K562 (cell line): Measurements from ENCODE around the gene CAV1. TPM values are rescaled to one million over a fixed set of nuclear protein-coding genes. Genes with fewer than 3 reads are reported as not detected.
A peak's percentile ranks its signal among the peaks of the same experiment; 100 is the strongest.

Experiments
- ATF7 ChIP-seq: fragments of 450-650 bp; IDR thresholded peaks from 2 replicates; pipeline ENCODE4 v1.7.1; 2014; ENCODE audit warnings: mild to moderate bottlenecking, moderate library complexity
- CREB1 ChIP-seq, 2 experiments: sonication (generic) in 1 of 2; formaldehyde crosslinking in 1 of 2; IDR thresholded peaks; 2 replicates each; pipeline versions ENCODE4 v1.6.1 to v1.8.0; 2012 to 2022; ENCODE audit warnings: inconsistent platforms in 1 of 2, mild to moderate bottlenecking in 1 of 2, missing genetic modification reagents in 1 of 2, moderate library complexity in 1 of 2
- CREB3L1 ChIP-seq: fragments of 450-650 bp; IDR thresholded peaks from 2 replicates; pipeline ENCODE4 v1.6.1; 2014; ENCODE audit warnings: low read depth, mild to moderate bottlenecking, moderate library complexity, borderline replicate concordance
- CXXC5 ChIP-seq: fragments of 250-450 bp; sonication (Bioruptor Pico); IDR thresholded peaks from 2 replicates; pipeline ENCODE4 v1.8.0; 2022; ENCODE audit warnings: inconsistent platforms, mild to moderate bottlenecking, moderate library complexity
- HDAC6 ChIP-seq: IDR thresholded peaks from 2 replicates; pipeline ENCODE4 v1.6.1; 2012; ENCODE audit warnings: low read depth, mild to moderate bottlenecking, control low read depth, inconsistent platforms, low read length, moderate library complexity
- HNRNPK ChIP-seq: fragments of 200-400 bp; formaldehyde crosslinking; IDR thresholded peaks from one replicate; pipeline ENCODE4 v1.6.1; 2018; ENCODE audit warnings: mild to moderate bottlenecking, low read depth, low read length; ENCODE audit not compliant: poor library complexity, severe bottlenecking
- NRF1 ChIP-seq, 2 experiments: fragments of 450-650 bp; IDR thresholded peaks in 1 of 2; conservative IDR thresholded peaks in 1 of 2; 2 replicates each; pipeline ENCODE4 v1.6.1; 2014; ENCODE audit warnings: mild to moderate bottlenecking in 2 of 2
- PBX2 ChIP-seq, 2 experiments: IDR thresholded peaks in 1 of 2; conservative IDR thresholded peaks in 1 of 2; 2 replicates each; pipeline ENCODE4 v1.6.1; 2016; ENCODE audit warnings: low read depth in 2 of 2, mild to moderate bottlenecking in 1 of 2, missing compliant biosample characterization in 1 of 2, missing genetic modification characterization in 1 of 2, moderate library complexity in 1 of 2
- SMAD4 ChIP-seq: fragments of 250-450 bp; sonication (Bioruptor Pico); conservative IDR thresholded peaks from 2 replicates; pipeline ENCODE4 v1.8.0; 2021; ENCODE audit warnings: inconsistent platforms, mild to moderate bottlenecking, moderate library complexity
- SMARCE1 ChIP-seq: fragments of 450-650 bp; IDR thresholded peaks from 2 replicates; pipeline ENCODE4 v1.7.1; 2016; ENCODE audit warnings: mild to moderate bottlenecking
- SREBF1 ChIP-seq: fragments of 150-350 bp; IDR thresholded peaks from 2 replicates; pipeline ENCODE4 v1.6.1; 2014; ENCODE audit warnings: antibody characterized with exemption, low read depth, low read length, borderline replicate concordance
- ZKSCAN3 ChIP-seq: fragments of 250-450 bp; sonication (Bioruptor Pico); IDR thresholded peaks from 2 replicates; pipeline ENCODE4 v1.4.0; 2020
- ZNF143 ChIP-seq: sonication (generic); formaldehyde crosslinking; IDR thresholded peaks from 2 replicates; pipeline ENCODE4 v1.9.0; 2022; ENCODE audit warnings: mild to moderate bottlenecking, missing genetic modification reagents
- ZNF239 ChIP-seq: fragments of 250-450 bp; sonication (Bioruptor Pico); IDR thresholded peaks from 2 replicates; pipeline ENCODE4 v1.4.0; 2020; ENCODE audit warnings: mild to moderate bottlenecking
- ZNF347 ChIP-seq: fragments of 450-650 bp; formaldehyde crosslinking; IDR thresholded peaks from 2 replicates; pipeline ENCODE4 v1.4.0; 2020; ENCODE audit warnings: low read depth, mild to moderate bottlenecking, moderate library complexity
- ZNF398 ChIP-seq: fragments of 250-450 bp; sonication (Bioruptor Pico); IDR thresholded peaks from 2 replicates; pipeline ENCODE4 v1.8.0; 2021; ENCODE audit warnings: moderate library complexity, mild to moderate bottlenecking, inconsistent platforms
- polyA plus RNA-seq, 8 experiments: library from polyadenylated mRNA; depleted of rRNA in 4 of 8; stranded (reverse) in 5 of 8; unstranded in 3 of 8; fragments of >200 nt; fragmentation: Nextera tagmentation in 2 of 8; fragmentation: Illumina TruSeq in 1 of 8; extraction: Ambion mirVana in 2 of 8; extraction: Trizol in 1 of 8; gene quantifications; 2 replicates each; pipeline versions ENCODE4 v1.2.1 to v1.2.3, GENCODE V29; 2011 to 2014; ENCODE audit warnings: inconsistent platforms in 1 of 8, missing spikeins in 1 of 8
- total RNA-seq, 7 experiments: library from RNA; depleted of rRNA in 6 of 7; stranded (reverse); fragments of >200 nt in 6 of 7; fragmentation: Illumina TruSeq in 2 of 7; extraction: Trizol in 2 of 7; gene quantifications; 2 replicates each; pipeline versions ENCODE4 v1.2.1 to v1.2.3, GENCODE V29; 2011 to 2021; ENCODE audit warnings: low replicate concordance in 1 of 7
- TF ChIP-seq, protein P1 (sequence below): fragments of 250-450 bp; sonication (Bioruptor Pico); IDR thresholded peaks from 2 replicates; pipeline ENCODE4 v1.9.0; 2021; ENCODE audit warnings: mild to moderate bottlenecking, inconsistent platforms

CAV1 gene
- total and polyA plus RNA-seq, 9 of the 15 experiments (the other 6 are each of a cell fraction or from before 2014, with no cell fraction given): 0.08 to 1.5 (median 0.63) TPM

GRCh38 chr7:116511552-116512519, 13.0 kb upstream of the CAV1 start (continued):
- TF ChIP-seq, protein P1, sequence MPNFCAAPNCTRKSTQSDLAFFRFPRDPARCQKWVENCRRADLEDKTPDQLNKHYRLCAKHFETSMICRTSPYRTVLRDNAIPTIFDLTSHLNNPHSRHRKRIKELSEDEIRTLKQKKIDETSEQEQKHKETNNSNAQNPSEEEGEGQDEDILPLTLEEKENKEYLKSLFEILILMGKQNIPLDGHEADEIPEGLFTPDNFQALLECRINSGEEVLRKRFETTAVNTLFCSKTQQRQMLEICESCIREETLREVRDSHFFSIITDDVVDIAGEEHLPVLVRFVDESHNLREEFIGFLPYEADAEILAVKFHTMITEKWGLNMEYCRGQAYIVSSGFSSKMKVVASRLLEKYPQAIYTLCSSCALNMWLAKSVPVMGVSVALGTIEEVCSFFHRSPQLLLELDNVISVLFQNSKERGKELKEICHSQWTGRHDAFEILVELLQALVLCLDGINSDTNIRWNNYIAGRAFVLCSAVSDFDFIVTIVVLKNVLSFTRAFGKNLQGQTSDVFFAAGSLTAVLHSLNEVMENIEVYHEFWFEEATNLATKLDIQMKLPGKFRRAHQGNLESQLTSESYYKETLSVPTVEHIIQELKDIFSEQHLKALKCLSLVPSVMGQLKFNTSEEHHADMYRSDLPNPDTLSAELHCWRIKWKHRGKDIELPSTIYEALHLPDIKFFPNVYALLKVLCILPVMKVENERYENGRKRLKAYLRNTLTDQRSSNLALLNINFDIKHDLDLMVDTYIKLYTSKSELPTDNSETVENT: 0 out of 2 replicates have a peak, but pooled peaks have one; percentile 19
- peak; percentile 36; the same call in 1 of the 2 replicates for TF ChIP-seq ZNF239 (CRISPR knock-in tag)
- no peak for TF ChIP-seq CREB1 (IDR thresholded peaks at IDR 0.05)
- TF ChIP-seq CREB1 (CRISPR knock-in tag; IDR thresholded peaks at IDR 0.05): no peak
- no peak for TF ChIP-seq ZKSCAN3 (CRISPR knock-in tag)
- TF ChIP-seq HDAC6: no peak
- no peak for TF ChIP-seq PBX2 (CRISPR knock-in tag; IDR thresholded peaks at IDR 0.05; ENCODE audit: low read depth)
- peak; percentile 77 for TF ChIP-seq PBX2 (tag; conservative IDR thresholded peaks at IDR 0.05; ENCODE audit: low read depth)
- TF ChIP-seq ZNF143 (CRISPR knock-in tag): no peak
- TF ChIP-seq HNRNPK: no peak
- TF ChIP-seq NRF1 (conservative IDR thresholded peaks at IDR 0.05 in 1 of 2, IDR thresholded peaks at IDR 0.05 in 1 of 2): no peak
- TF ChIP-seq SMARCE1: peak; percentile 28; the same call in 1 of the 2 replicates
- TF ChIP-seq ZNF398 (CRISPR knock-in tag): no peak
- TF ChIP-seq CXXC5 (CRISPR knock-in tag): peak; percentile 72
- peak; percentile 77 for TF ChIP-seq SMAD4 (CRISPR knock-in tag)
- 0 out of 2 replicates have a peak, but pooled peaks have one; percentile 52 for TF ChIP-seq ZNF347 (CRISPR knock-in tag)
- no peak for TF ChIP-seq SREBF1
- TF ChIP-seq ATF7: 0 out of 2 replicates have a peak, but pooled peaks have one; percentile 42
- TF ChIP-seq CREB3L1: peak; percentile 25; the same call in 1 of the 2 replicates
